ENCODE results near the gene GPR151.

Gene GPR151

DNA sequence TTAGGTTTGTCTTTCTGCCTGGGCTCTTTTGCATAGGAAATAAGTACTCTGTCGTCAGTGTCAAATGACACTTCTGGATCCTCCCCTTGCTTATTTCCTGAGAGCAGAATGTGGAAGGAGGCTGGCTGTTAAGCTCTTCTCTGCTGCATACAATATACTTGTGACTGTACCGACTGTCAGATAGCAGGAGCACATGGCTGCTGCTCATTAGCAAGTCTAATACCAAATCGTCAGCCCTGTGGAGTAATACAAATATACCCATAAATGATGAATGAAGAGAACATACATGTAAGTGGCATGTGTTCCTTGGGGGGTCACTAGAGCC is at the start of gene GPR151:
Gene GPR151, minus strand, starts transcription at position 40 of the 325 bp plus-strand sequence. CDS start 77 bp downstream, outside the sequence.
- H3K27me3 ChIP-seq (replicated peaks; ENCODE audit: control insufficient read depth, insufficient read depth, low read length) = no peaks in the 10 kb centered on the region
- no peak for DNase-seq (ENCODE audit: extremely low read depth, insufficient read length)
- no peak within 1 kb of the TSS for H3K4me3 ChIP-seq (replicated peaks; ENCODE audit: low read depth, low read length)
- TF ChIP-seq, protein P1, sequence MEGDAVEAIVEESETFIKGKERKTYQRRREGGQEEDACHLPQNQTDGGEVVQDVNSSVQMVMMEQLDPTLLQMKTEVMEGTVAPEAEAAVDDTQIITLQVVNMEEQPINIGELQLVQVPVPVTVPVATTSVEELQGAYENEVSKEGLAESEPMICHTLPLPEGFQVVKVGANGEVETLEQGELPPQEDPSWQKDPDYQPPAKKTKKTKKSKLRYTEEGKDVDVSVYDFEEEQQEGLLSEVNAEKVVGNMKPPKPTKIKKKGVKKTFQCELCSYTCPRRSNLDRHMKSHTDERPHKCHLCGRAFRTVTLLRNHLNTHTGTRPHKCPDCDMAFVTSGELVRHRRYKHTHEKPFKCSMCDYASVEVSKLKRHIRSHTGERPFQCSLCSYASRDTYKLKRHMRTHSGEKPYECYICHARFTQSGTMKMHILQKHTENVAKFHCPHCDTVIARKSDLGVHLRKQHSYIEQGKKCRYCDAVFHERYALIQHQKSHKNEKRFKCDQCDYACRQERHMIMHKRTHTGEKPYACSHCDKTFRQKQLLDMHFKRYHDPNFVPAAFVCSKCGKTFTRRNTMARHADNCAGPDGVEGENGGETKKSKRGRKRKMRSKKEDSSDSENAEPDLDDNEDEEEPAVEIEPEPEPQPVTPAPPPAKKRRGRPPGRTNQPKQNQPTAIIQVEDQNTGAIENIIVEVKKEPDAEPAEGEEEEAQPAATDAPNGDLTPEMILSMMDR (IDR thresholded peaks at IDR 0.05; ENCODE audit: insufficient read depth, low read length, poor library complexity, severe bottlenecking) = no peak
- H3K36me3 ChIP-seq (ENCODE audit: control insufficient read depth, insufficient read depth, low read length) = no peaks in the 10 kb centered on the region

DNA sequence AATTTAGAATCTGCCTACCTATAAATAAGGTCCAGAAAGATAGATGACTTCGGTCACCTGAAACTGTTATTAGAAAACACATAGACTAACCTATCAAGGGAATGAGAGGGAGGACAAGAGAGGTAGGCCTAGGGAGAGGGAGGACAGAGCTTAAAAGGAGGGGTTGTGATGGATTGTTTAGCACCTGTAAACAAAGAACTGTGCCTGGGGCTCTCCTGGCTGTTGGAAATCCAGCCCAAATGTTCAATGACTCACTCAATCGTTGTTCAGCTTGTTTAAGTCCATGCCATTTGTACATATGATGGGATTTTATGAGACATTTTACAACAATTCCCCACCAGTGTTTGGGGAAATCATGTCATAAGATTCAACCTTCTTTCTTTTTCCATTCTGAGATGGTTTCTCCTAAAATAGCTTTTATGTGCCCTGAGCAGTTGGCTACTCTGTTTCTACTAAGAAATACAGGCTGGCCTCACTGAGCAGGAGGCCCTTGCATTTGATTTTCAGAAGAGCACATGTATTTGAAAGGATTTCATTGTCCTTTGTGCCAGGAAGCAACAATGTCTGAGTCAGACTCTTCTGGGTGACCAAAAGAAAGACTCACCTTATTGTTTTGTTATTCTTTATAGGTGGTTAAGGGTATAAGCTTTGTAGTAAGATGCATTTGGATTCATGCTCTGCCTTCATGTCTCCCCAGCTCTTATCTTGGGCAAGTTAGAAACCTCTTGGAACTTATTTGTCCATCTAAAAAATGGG is 48.2 kb upstream of the GPR151 start:
- Histone ChIP-seq H3K36me3 (ENCODE audit: control insufficient read depth, insufficient read depth, low read length) (no peaks in the 10 kb centered on the region), H3K27me3 (replicated peaks; ENCODE audit: control insufficient read depth, insufficient read depth, low read length) (no peaks in the 10 kb centered on the region; the same call in 1 of the 2 replicates), H3K4me3 (replicated peaks; ENCODE audit: low read depth, low read length) (no peak overlapping the region)
- no peak for DNase-seq (ENCODE audit: extremely low read depth, insufficient read length)
- TF ChIP-seq, protein P1 (IDR thresholded peaks at IDR 0.05; ENCODE audit: insufficient read depth, low read length, poor library complexity, severe bottlenecking) = no peak

DNA sequence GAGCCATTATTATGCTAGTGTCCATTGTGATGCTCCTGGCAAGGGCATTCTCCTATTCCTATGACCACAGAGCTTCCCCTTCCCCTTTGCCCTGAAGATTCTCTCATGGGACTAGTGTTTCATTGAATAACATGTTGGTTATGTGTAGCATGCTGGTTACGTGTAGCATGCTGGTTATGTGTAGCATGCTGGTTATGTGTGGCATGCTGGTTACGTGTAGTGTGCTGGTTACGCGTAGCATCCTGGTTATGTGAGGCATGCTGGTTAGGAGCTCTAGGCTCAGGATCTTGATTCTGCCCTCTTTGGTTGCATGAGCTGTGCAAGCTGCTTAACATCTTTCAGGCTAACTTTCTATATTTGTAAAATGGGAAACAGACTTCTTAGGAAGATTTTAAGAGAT is 46.5 kb upstream of the GPR151 start:
- DNase-seq (ENCODE audit: extremely low read depth, insufficient read length) = no peak
- Histone ChIP-seq H3K36me3 (ENCODE audit: control insufficient read depth, insufficient read depth, low read length) (no peaks in the 10 kb centered on the region), H3K27me3 (replicated peaks; ENCODE audit: control insufficient read depth, insufficient read depth, low read length) (no peaks in the 10 kb centered on the region; the same call in 1 of the 2 replicates), H3K4me3 (replicated peaks; ENCODE audit: low read depth, low read length) (no peak overlapping the region)
- TF ChIP-seq, protein P1 (IDR thresholded peaks at IDR 0.05; ENCODE audit: insufficient read depth, low read length, poor library complexity, severe bottlenecking) = no peak

DNA sequence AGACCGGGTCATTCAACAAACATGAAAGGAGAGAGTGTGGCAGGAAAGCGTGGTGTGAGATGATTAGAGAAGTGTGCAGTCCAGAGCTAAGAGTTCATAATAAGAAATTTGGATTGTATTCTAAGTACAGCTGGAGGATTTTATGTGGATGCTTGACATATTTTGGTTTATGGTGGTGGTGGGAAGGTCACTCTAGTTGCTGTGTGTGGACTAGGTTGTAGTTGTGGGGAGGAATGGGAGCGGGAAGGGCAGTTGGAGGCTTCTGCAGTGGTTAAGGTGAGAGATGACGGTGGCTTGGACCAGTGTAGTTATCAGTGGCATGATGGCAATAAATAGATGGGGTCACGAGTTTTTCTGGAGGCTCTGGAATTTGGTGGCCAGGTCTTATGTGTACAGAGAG is 45.7 kb upstream of the GPR151 start:
- H3K36me3 ChIP-seq (ENCODE audit: control insufficient read depth, insufficient read depth, low read length) = no peaks in the 10 kb centered on the region
- TF ChIP-seq, protein P1 (IDR thresholded peaks at IDR 0.05; ENCODE audit: insufficient read depth, low read length, poor library complexity, severe bottlenecking) = no peak
- no peak overlapping the region for H3K4me3 ChIP-seq (replicated peaks; ENCODE audit: low read depth, low read length)
- no peak for DNase-seq (ENCODE audit: extremely low read depth, insufficient read length)
- no peaks in the 10 kb centered on the region; the same call in 1 of the 2 replicates for H3K27me3 ChIP-seq (replicated peaks; ENCODE audit: control insufficient read depth, insufficient read depth, low read length)

DNA sequence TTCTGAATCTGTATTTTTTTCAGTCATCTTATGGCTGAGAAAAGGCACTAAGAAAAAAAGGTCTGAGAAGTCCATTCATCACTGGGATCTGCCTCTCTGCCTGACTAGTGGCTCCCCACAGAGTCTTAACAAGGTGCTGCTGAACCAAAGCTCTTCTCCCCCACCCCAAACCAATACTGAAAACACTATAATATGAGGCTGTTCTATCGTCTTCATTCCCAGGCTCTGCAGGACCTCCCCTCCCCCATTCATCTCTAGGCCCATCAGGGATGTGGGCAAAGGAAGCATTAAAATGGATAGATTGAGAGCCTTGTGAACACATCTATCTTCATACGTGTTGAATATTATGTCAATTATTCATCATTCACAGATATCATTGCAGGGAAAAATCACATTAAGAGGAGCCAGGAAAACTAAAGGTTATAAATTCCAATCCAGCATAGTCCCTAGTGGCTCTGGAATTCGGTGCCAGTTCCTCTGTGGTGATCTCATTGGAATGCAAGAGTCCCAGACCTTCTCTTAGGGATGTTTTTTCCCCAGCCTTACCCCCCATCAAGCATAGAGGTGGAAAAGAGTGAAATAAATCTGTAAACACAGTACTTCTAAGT is 44.3 kb upstream of the GPR151 start:
- TF ChIP-seq, protein P1 (IDR thresholded peaks at IDR 0.05; ENCODE audit: insufficient read depth, low read length, poor library complexity, severe bottlenecking) = no peak
- no peak for DNase-seq (ENCODE audit: extremely low read depth, insufficient read length)

More for the DNA sequence above, 44.3 kb upstream of the GPR151 start:
- Histone ChIP-seq H3K36me3 (ENCODE audit: control insufficient read depth, insufficient read depth, low read length) (no peaks in the 10 kb centered on the region), H3K27me3 (replicated peaks; ENCODE audit: control insufficient read depth, insufficient read depth, low read length) (no peaks in the 10 kb centered on the region; the same call in 1 of the 2 replicates), H3K4me3 (replicated peaks; ENCODE audit: low read depth, low read length) (no peak overlapping the region)
